ENCODE results near the gene CYP4F12.
"Not testable (repeated sequence)": the region's sequence is repeated elsewhere in the genome, so short reads cannot be mapped to it uniquely, and the experiment has no call there.

Gene CYP4F12

DNA sequence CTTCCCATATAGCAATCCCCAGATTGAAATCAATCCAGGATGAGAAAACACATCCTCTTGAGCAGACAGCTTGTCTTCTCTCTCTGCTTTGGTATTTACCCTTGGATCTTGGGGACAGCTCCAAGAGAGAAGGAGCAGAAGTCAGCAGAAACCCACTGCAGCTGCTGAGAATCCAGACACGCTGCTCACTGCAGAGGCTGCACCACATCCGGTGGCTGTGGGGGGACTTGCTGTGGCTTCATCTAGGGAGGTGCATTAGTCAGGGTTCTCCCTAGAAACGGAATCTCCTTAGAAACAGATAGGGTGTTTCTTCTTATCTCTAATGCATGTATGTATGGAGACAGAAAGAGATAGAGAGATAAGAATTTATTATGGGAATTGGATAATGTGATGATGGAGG lies 2.7 kb downstream of the CYP4F12 start:
- no peak overlapping the region for H3K4me3 ChIP-seq (replicated peaks in 1 of 2; ENCODE audit: low read depth in 2 of 2, low read length in 2 of 2)
- no peak for DNase-seq (ENCODE audit: low read depth in 2 of 2)
- TF ChIP-seq, protein P1, sequence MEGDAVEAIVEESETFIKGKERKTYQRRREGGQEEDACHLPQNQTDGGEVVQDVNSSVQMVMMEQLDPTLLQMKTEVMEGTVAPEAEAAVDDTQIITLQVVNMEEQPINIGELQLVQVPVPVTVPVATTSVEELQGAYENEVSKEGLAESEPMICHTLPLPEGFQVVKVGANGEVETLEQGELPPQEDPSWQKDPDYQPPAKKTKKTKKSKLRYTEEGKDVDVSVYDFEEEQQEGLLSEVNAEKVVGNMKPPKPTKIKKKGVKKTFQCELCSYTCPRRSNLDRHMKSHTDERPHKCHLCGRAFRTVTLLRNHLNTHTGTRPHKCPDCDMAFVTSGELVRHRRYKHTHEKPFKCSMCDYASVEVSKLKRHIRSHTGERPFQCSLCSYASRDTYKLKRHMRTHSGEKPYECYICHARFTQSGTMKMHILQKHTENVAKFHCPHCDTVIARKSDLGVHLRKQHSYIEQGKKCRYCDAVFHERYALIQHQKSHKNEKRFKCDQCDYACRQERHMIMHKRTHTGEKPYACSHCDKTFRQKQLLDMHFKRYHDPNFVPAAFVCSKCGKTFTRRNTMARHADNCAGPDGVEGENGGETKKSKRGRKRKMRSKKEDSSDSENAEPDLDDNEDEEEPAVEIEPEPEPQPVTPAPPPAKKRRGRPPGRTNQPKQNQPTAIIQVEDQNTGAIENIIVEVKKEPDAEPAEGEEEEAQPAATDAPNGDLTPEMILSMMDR (IDR thresholded peaks at IDR 0.05; ENCODE audit: low read depth, low read length): no peak

DNA sequence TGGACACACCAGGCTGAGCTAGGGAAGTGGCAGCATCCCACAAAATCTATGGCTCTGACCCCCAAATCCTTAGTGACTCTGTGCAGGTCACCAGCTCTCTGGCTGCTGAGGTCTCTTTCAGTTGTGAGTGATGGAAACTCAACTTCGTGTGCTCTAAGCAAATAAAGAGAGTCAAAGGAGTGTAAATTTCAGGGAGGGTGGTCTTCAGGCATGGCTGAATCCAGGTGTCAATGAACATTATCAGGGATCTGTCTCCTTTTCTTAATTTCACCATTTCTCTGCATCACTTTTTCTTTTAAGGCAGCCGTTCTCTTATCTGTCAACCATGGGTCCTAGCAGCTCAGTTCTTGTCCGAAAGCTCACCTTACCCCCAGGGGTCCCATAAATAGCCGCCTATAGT lies 6.2 kb downstream of the CYP4F12 start:
- DNase-seq (ENCODE audit: low read depth in 2 of 2): no peak
- H3K4me3 ChIP-seq (replicated peaks in 1 of 2; ENCODE audit: low read depth in 2 of 2, low read length in 2 of 2): no peak overlapping the region
- TF ChIP-seq, protein P1 (IDR thresholded peaks at IDR 0.05; ENCODE audit: low read depth, low read length): no peak

DNA sequence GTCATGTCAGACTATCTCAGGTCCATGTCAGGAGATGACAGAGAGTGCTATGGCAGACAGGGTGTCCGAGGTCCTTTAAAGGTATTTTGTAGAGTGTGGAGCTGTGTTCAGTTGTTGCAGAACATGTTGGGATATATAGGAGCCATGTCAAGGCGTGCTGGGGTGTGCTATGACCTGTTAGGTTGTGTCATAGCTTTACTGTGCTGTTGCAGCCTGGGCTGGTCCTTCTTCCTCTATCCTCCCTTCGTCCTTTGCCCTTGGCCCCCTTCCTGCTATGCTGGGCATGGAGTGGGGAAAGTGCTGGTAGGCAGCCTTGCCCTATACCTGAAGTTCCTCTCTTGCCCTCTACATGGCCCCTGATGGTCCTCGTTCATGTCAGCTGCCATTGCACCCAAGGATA lies 7.0 kb downstream of the CYP4F12 start:
- not testable (repeated sequence) for H3K4me3 ChIP-seq (replicated peaks in 1 of 2; ENCODE audit: low read depth in 2 of 2, low read length in 2 of 2); DNase-seq (ENCODE audit: low read depth in 2 of 2)

DNA sequence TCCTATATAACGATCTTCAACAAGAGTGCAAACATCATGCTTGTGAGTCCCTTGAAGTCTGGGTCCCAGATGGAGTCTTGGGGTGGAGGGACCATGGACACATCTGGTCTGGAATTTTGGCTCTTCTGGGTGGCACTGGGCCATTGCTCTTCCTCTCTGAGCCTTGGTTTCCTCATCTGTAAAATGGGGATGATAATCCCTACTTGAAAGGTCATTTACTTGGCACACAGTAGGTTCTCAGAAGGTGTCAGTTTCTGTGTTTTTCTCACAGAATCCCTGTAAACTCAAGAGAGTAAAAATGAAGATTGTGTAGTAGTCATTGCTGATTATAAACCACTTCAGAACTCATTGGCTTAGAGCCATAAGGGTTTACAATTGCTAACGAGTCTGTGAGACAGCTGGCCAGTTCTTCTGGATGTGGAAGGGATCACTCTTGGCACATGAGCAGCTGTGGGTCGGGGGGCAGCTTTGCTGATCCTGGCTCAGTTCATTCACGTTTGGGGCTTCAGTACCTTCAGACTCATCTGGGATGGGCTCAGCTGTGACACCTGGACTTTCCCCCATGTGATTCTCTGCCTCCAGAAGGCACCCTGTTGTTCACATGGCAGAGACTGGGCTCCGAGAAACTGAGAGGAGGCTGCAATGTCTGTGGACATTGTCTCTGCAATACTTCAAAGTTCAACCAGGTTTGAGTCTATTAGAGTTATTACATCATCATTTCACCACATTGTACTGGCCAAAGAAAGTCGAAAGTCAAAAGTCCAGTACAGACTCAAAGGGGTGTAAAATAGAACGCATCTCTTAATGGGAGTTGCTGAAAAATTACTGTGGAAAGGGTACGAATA lies 7.8 kb downstream of the CYP4F12 start:
- TF ChIP-seq, protein P1 (IDR thresholded peaks at IDR 0.05; ENCODE audit: low read depth, low read length): no peak
- no peak for DNase-seq (ENCODE audit: low read depth in 2 of 2)

DNA sequence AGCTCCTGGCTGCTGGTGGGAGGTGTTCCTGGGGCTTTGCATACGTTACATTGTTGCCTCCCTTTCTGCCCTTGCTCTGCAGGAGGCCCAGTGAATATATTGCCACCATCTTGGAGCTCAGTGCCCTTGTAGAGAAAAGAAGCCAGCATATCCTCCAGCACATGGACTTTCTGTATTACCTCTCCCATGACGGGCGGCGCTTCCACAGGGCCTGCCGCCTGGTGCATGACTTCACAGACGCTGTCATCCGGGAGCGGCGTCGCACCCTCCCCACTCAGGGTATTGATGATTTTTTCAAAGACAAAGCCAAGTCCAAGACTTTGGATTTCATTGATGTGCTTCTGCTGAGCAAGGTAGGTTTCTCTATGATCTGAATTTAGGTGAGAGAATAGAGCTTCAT lies 10.5 kb downstream of the CYP4F12 start:
- no peak for DNase-seq (ENCODE audit: low read depth in 2 of 2)
- H3K4me3 ChIP-seq (replicated peaks in 1 of 2; ENCODE audit: low read depth in 2 of 2, low read length in 2 of 2): no peak overlapping the region
- TF ChIP-seq, protein P1 (IDR thresholded peaks at IDR 0.05; ENCODE audit: low read depth, low read length): no peak

More for the DNA sequence above, 7.8 kb downstream of the CYP4F12 start:
- no peak overlapping the region for H3K4me3 ChIP-seq (replicated peaks in 1 of 2; ENCODE audit: low read depth in 2 of 2, low read length in 2 of 2)

DNA sequence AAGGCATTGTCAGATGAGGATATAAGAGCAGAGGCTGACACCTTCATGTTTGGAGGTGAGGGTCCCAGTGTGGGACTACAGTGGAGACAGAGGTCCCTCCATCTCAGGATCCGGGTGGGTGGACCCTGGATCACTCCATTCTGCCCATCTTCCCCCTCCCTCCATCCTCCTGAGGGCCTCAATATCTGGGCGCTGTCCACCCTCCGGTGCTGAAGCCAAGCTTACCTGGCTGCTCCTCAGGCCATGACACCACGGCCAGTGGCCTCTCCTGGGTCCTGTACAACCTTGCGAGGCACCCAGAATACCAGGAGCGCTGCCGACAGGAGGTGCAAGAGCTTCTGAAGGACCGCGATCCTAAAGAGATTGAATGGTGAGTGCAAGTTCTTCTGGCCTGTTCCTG lies 11.9 kb downstream of the CYP4F12 start:
- no peak overlapping the region for H3K4me3 ChIP-seq (replicated peaks in 1 of 2; ENCODE audit: low read depth in 2 of 2, low read length in 2 of 2)
- DNase-seq (ENCODE audit: low read depth in 2 of 2): no peak
- TF ChIP-seq, protein P1 (IDR thresholded peaks at IDR 0.05; ENCODE audit: low read depth, low read length): no peak

DNA sequence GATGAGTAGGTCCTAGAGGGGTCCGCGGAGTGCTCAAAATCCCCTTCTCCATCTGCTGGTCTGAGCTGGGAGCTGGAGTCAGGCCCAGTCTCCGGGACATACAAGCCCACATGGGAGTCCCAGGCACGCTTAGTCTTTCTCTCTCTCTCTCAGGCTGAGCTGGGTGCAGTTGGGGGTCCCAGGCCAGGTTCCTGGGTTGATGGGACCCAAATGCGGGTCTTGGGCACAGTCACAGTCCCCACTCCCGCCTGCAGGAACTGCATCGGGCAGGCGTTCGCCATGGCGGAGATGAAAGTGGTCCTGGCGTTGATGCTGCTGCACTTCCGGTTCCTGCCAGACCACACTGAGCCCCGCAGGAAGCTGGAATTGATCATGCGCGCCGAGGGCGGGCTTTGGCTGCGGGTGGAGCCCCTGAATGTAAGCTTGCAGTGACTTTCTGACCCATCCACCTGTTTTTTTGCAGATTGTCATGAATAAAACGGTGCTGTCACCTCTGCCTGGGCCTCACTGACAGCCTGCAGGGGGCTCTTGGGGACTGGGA lies 23.8 kb downstream of the CYP4F12 start:
- no peak for DNase-seq (ENCODE audit: low read depth in 2 of 2)
- TF ChIP-seq, protein P1 (IDR thresholded peaks at IDR 0.05; ENCODE audit: low read depth, low read length): no peak
- H3K4me3 ChIP-seq (replicated peaks in 1 of 2; ENCODE audit: low read depth in 2 of 2, low read length in 2 of 2): no peak overlapping the region

Measured in cardiac fibroblast (primary cell).